NCI-H2107 treated with DMSO at 0.1 percent for 48 hours (cell line): ENCODE data around the gene GPC2.
"Not testable (repeated sequence)": the region's sequence is repeated elsewhere in the genome, so short reads cannot be mapped to it uniquely, and the experiment has no call there.

Source experiments
- DNase-seq: peaks from one replicate; lab custom pipeline; 2025; ENCODE audit not compliant: unreplicated experiment; lab: John Stamatoyannopoulos, UW

Gene GPC2

GRCh38 chr7:100208911-100209408 lies 31.8 kb upstream of the GPC2 start:
- no peak for DNase-seq

DNA sequence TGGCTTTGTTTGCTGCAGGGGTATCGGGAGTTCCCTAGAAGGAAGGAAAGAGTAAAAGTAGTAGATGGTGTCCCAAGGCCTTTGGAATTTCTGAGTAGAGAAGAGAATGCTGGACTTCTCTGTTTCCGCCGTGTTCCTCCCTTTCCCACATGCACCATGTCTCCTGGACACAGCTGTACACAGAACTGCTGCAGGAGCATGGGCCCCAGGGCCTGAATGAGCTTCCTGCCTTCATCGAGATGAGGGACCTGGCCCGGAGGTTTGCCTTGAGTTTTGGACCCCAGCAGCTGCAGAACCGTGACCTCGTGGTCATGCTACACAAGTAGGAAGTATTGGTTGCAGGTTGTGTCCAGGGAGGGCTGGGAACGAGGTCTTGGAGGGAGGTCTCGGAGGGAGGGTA lies 27.3 kb upstream of the GPC2 start:
- no peak for DNase-seq

DNA sequence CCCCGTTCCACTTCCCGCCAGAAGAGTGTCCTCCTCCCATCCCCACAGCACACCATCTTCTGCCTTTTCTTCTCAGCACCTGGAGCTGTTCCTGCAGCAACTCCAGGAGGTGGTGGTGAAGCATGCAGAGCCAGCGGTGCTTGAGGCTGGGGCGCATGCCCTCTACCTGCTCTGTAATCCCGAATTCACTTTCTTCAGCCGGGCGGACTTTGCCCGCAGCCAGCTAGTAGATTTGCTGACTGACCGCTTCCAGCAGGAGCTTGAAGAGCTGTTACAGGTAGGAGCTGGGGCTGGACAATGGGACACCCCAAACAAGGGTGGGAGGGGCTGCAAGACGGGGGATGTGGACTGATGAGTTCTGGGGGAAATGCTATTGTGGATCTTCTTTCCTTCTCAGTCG lies 23.5 kb upstream of the GPC2 start:
- no peak for DNase-seq

DNA sequence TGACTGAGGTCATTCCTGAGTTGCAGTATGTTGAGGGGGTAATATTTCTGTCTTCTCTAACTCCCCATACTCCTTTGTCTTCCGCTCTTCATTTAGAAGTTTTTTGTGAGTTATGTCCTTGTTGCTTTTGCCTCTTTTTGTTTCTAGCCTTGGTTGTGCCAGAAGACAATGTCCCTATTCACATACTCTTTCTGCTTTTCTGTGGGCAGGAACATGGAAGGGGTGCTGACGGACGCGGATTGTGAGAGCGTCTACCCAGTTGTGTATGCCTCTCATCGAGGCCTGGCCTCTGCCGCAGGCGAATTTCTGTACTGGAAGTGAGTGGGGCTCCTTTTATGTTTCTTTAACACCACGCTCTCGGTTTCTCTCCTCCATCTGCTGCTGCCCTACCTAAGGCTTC lies 21.1 kb upstream of the GPC2 start:
- DNase-seq = no peak

GRCh38 chr7:100195901-100196322 lies 18.7 kb upstream of the GPC2 start:
- DNase-seq = not testable (repeated sequence)

GRCh38 chr7:100195222-100195621 lies 18.0 kb upstream of the GPC2 start:
- no peak for DNase-seq

GRCh38 chr7:100192969-100193368 lies 15.8 kb upstream of the GPC2 start:
- no peak for DNase-seq

DNA sequence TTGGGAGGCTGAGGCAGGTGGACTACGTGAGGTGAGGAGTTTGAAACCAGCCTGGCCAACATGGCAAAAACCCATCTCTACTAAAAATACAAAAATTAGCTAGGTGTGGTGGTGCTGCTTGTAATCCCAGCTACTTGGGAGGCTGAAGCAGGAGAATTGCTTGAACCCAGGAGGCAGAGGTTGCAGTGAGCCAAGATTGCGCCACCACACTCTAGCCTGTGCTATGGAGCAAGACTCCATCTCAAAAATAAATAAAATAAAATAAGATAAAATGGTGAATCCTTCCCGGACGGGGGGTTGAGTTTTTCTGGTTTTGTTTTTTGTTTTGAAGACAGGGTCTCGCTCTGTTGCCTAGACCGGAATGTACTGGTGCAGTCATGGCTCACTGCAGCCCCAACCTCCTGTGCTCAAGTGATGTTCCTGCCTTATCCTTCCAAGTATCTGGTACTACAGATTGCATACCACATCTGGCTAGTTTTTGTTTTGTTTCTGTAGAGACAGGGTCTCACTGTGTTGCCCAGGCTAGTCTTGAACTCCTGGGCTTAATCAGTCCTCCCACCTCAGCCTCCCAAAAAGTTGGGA lies 15.2 kb upstream of the GPC2 start:
- DNase-seq = not testable (repeated sequence)

- DNase-seq = no peak
These were observed 14.6 kb upstream of the GPC2 start for GRCh38 chr7:100191775-100192174.

DNA sequence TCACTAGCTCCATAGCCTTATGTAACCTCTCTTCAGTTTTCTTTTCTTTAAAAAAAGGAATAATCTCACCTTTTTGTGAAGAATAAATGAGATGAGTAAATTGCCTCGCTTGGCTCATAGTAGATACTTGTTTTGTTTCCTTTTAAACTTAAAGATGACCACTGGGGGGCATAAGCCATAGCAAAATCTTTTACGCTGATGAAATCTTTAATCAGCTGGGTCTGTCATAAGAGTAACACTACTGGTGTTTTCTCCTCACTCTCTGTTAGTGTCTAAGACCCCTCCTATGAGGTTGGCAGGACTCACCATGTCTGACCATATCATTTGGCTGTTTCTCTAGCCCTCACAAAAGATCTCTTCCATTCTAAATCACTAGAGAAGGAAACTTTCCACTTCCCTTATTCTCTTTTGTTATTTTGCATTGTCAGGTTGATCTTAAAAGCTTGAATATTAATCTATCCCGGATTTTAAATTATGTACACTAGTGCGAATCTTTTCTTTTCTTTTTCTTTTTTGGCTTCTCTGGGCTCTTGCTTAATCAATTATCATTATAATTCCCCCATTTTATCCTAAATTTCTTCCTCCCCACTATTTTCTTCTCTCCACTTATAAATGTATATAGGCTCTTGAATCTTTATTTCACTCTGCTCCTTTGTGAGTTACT lies 13.0 kb upstream of the GPC2 start:
- no peak for DNase-seq

- DNase-seq = no peak
These were observed 11.9 kb upstream of the GPC2 start for GRCh38 chr7:100189061-100189460.

DNA sequence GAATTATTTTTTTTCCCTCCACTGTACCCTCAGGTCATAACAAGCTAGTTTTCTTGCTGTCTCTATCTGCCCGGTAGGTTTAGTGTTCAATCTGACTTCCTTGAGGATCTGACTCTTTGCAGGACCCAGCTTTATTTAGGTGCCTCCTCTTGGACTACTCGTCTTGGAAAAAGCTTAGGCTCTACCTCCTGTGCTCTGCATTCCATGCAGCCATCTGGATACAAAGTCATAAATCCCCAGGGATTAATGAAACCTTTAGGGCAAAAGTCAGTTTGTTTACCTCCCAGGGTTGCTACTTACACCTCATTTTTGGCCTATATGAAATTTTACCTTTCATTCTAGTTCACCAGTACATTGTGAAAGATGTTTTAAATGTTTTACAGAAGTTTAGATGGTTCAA lies 8.5 kb upstream of the GPC2 start:
- no peak for DNase-seq

GRCh38 chr7:100183090-100183489 lies 5.9 kb upstream of the GPC2 start:
- not testable (repeated sequence) for DNase-seq

- DNase-seq = not testable (repeated sequence)
These were observed 5.4 kb upstream of the GPC2 start for GRCh38 chr7:100182616-100183015.

DNA sequence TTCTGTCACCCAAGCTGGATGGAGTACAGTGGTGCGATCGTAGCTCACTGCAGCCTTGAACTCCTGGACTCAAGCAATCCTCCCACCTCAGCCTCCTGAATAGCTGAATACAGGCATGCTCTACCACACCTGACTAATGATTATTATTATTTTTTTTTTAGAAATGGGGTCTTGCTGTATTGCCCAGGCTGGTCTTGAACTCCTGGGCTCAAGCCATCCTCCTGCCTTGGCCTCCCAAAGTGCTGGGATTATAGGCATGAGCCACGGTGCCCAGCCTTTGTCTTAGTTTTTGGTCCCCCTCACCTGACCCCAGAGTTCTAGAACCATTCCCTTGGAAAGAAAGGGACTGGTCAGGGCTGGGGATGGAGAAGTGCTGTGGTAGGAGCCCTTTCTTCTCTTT lies 2.9 kb upstream of the GPC2 start:
- not testable (repeated sequence) for DNase-seq

GRCh38 chr7:100176096-100177044 lies 811 bp downstream of the GPC2 start:
- DNase-seq = no peak

DNA sequence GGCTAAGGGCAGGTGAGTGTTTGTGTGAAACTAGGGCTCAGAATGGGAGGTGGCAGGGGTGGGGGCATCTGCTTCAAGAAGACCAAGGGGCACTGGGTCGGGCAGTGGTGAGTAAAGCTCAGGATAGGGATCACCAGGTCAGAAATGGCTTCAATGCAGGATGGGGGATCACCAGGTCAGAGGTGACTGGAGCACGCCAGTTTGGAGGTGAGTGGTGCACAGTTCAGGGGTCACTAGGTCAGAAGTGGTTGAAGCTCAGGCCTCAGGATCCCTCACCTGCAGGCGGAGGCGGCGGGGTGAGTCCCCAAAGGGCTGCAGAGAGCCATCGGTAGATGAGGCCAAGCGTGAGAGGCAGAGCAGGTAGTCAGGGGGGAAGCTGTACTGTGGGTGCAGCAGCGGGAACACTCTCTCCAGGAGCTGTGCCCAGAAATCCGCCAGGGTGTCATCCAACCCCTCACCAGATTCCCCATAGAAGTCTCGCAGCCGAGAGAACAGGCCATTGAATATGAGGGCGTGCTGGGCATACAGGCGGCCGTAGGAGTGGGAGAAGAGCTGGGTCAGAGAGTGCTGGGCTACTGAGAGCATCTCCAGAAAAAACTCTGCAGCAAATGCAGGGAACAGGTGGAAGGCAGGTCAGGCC lies 1.8 kb downstream of the GPC2 start:
- no peak for DNase-seq

DNA sequence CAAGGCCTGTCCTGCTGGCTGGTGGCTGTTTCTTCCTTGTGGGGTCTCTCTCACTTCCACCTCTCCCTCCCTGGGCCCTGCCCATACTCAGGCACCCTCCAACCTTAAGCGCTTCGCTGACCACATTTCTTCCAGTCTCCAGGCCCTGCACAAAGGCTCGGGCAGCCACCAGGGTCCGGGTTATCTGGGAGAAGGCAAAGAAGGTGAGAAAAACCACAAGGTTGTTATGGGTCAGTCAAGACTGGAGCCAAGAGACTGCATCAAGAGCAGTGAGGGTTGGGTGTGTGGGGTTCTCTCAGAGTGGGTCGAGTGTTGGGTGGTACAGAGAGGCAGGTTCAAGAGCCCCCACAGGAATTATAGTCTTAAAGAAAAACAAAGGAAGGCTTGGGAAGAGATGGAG lies 2.6 kb downstream of the GPC2 start:
- DNase-seq = no peak

DNA sequence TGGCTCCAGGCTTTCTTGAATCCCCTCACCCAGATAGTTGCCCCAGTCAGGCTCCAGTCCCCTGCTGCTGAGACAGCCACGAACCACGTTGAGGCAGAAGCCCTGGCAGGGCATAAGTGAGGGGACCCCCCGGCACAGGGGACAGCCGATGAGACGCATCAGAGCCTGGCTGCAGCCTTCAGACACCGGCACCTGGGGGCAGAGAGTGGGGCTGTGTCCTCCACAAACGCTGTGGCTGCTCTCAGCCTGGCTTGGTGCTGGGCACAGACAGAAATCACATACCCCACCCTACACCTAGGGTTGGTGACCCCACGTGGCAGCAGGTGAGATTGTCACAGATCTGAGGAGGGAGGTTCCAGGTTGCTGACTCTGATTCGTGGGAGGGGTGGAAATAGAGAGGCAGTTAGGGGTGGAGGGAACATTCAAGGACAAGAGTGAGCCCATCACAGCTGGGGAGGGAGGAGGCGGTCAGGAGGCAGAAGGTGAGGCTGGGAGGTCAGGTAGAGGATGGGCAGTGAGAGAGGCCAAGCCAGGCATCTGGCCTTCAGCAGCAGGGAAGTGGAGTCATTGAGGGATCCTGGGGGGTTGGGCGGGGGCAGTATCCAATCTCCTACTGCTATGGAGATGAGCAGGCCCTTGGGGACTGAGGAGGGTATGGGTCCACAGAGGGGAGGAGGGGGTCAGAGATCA lies 3.2 kb downstream of the GPC2 start:
- DNase-seq = no peak

DNA sequence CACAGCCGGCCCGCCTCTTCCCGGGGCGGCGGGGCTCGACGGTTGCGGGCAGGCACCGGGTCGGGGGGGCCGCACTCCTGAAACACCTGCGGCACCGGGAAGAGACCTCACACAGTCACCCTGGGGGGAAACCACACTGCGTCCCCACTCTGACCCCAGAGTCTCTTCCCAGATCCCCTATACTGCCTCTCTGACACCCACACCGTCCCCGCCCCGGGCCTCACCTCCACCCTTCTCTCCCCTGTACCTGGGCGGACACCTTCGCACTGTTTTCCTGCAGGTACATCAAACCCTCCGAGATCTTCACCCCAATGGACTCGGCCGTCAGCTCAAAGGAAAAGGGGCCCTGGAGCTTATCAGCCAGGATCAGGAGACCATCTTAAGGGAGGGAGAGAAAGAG lies 5.3 kb downstream of the GPC2 start:
- DNase-seq = no peak
